ENCODE measurements around the gene ABCA4.

ABCA4 gene

GRCh38 chr1:94115254-94115899, 5.6 kb downstream of the ABCA4 start:
- TF ChIP-seq ZNF501 (tag by site-specific recombination; IDR thresholded peaks at IDR 0.05) (no peak), SP2 (tag by site-specific recombination; IDR thresholded peaks at IDR 0.05) (no peak), ZFP37 (tag by site-specific recombination; IDR thresholded peaks at IDR 0.05) (no peak), ZNF202 (tag by site-specific recombination; IDR thresholded peaks at IDR 0.05; ENCODE audit: borderline replicate concordance) (no peak), ZNF610 (tag by site-specific recombination; IDR thresholded peaks at IDR 0.05; ENCODE audit: borderline replicate concordance) (no peak), KLF17 (tag by site-specific recombination; IDR thresholded peaks at IDR 0.05) (no peak), ZSCAN18 (tag by site-specific recombination; IDR thresholded peaks at IDR 0.05) (no peak), ZNF76 (tag by site-specific recombination; IDR thresholded peaks at IDR 0.05; ENCODE audit: borderline replicate concordance, low read depth) (no peak), GFI1B (tag by site-specific recombination; IDR thresholded peaks at IDR 0.05) (no peak), OVOL3 (tag by site-specific recombination; IDR thresholded peaks at IDR 0.05) (no peak), ZNF433 (tag by site-specific recombination; IDR thresholded peaks at IDR 0.05; ENCODE audit: low read depth) (no peak), ZFHX2 (tag by site-specific recombination; conservative IDR thresholded peaks at IDR 0.05) (no peak), TRIM28 (IDR thresholded peaks at IDR 0.05; ENCODE audit: borderline replicate concordance, low read length) (no peak), ZNF423 (tag by site-specific recombination; IDR thresholded peaks at IDR 0.05) (no peak), ZNF776 (tag by site-specific recombination; IDR thresholded peaks at IDR 0.05; ENCODE audit: borderline replicate concordance) (no peak), PRDM10 (tag by site-specific recombination; IDR thresholded peaks at IDR 0.05) (no peak), ZBTB20 (tag by site-specific recombination; IDR thresholded peaks at IDR 0.05) (no peak)
- TF ChIP-seq, protein P1, sequence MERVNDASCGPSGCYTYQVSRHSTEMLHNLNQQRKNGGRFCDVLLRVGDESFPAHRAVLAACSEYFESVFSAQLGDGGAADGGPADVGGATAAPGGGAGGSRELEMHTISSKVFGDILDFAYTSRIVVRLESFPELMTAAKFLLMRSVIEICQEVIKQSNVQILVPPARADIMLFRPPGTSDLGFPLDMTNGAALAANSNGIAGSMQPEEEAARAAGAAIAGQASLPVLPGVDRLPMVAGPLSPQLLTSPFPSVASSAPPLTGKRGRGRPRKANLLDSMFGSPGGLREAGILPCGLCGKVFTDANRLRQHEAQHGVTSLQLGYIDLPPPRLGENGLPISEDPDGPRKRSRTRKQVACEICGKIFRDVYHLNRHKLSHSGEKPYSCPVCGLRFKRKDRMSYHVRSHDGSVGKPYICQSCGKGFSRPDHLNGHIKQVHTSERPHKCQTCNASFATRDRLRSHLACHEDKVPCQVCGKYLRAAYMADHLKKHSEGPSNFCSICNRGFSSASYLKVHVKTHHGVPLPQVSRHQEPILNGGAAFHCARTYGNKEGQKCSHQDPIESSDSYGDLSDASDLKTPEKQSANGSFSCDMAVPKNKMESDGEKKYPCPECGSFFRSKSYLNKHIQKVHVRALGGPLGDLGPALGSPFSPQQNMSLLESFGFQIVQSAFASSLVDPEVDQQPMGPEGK (tag by site-specific recombination; IDR thresholded peaks at IDR 0.05) = no peak
- TF ChIP-seq, protein P2, sequence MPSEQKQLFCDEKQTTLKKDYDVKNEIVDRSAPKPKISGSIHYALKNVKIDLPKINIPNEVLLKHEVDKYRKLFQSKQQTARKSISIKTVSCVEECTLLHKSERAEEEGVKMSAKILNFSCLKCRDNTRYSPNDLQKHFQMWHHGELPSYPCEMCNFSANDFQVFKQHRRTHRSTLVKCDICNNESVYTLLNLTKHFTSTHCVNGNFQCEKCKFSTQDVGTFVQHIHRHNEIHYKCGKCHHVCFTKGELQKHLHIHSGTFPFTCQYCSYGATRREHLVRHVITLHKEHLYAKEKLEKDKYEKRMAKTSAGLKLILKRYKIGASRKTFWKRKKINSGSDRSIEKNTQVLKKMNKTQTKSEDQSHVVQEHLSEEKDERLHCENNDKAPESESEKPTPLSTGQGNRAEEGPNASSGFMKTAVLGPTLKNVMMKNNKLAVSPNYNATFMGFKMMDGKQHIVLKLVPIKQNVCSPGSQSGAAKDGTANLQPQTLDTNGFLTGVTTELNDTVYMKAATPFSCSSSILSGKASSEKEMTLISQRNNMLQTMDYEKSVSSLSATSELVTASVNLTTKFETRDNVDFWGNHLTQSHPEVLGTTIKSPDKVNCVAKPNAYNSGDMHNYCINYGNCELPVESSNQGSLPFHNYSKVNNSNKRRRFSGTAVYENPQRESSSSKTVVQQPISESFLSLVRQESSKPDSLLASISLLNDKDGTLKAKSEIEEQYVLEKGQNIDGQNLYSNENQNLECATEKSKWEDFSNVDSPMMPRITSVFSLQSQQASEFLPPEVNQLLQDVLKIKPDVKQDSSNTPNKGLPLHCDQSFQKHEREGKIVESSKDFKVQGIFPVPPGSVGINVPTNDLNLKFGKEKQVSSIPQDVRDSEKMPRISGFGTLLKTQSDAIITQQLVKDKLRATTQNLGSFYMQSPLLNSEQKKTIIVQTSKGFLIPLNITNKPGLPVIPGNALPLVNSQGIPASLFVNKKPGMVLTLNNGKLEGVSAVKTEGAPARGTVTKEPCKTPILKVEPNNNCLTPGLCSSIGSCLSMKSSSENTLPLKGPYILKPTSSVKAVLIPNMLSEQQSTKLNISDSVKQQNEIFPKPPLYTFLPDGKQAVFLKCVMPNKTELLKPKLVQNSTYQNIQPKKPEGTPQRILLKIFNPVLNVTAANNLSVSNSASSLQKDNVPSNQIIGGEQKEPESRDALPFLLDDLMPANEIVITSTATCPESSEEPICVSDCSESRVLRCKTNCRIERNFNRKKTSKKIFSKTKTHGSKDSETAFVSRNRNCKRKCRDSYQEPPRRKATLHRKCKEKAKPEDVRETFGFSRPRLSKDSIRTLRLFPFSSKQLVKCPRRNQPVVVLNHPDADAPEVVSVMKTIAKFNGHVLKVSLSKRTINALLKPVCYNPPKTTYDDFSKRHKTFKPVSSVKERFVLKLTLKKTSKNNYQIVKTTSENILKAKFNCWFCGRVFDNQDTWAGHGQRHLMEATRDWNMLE (tag by site-specific recombination; conservative IDR thresholded peaks at IDR 0.05; ENCODE audit: low read depth) = no peak
- Histone ChIP-seq H3K4me1 (ENCODE audit: control insufficient read depth, insufficient read depth, low read length) (peaks cover 6% of the 10 kb centered on the region), H3K9me3 (ENCODE audit: control insufficient read depth, insufficient read depth, low read depth, low read length) (no peaks in the 10 kb centered on the region), H3K4me3 (ENCODE audit: low read depth, low read length) (no peak overlapping the region), H3K27ac (ENCODE audit: extremely low read depth, low read depth, low read length) (no peak overlapping the region), H3K36me3 (ENCODE audit: control insufficient read depth in 2 of 2, insufficient read depth in 1 of 2, low read length in 2 of 2) (no peaks in the 10 kb centered on the region)
- ChIA-PET CTCF (no interaction called here), POLR2A (no interaction called here)

Data from HEK293 (cell line).